ENCODE results near the gene FCRL3. TPM values are rescaled to one million over a fixed set of nuclear protein-coding genes. Genes with fewer than 3 reads are reported as not detected.

FCRL3 gene
- 0.21 TPM in 1 of 2 replicates, not detected in the other for total RNA-seq

GRCh38 chr1:157700732-157701131 lies at the start of gene FCRL3:
TSS of gene FCRL3 (minus strand) at chr1:157700769. CDS start at chr1:157700489, 280 bp downstream.

Other genes starting within 250 kb of the FCRL3 start
- gene FCRL5, start 148.3 kb downstream of the FCRL3 start, total RNA-seq = not detected in 2 replicates
- not detected in 2 replicates for gene FCRL4, start 102.7 kb downstream of the FCRL3 start, total RNA-seq
- gene FCRL2, start 76.4 kb upstream of the FCRL3 start, total RNA-seq = not detected in 2 replicates
- gene FCRL1, start 119.4 kb upstream of the FCRL3 start, total RNA-seq = not detected in 2 replicates
- gene CD5L, start 141.0 kb upstream of the FCRL3 start, total RNA-seq = not detected in 2 replicates